PC-9 (cell line): ENCODE data around the gene ITGB5. TPM values are rescaled to one million over a fixed set of nuclear protein-coding genes. Genes with fewer than 3 reads are reported as not detected.

Source experiments
- BruUV-seq: library from RNA; stranded (reverse); fragments of 400-500 nt; replicated peaks from 2 replicates; lab custom pipeline; 2021; lab: Mats Ljungman, UMichigan
- CTCF ChIA-PET: fragments of 300-600 bp; sonication (Branson Sonifier 250); formaldehyde crosslinking; loops from one replicate; lab custom pipeline; 2022; ENCODE audit warnings: antibody characterized with exemption; lab: Charles Lee
- POLR2A ChIA-PET: fragments of 300-600 bp; sonication (Branson Sonifier 250); formaldehyde crosslinking; loops from one replicate; lab custom pipeline; 2022; ENCODE audit warnings: antibody characterized with exemption; ENCODE audit not compliant: unreplicated experiment; lab: Charles Lee
- DNase-seq, 2 experiments: peaks; one replicate each; pipeline versions ENCODE4 v3.0.0 to v3.0.0-alpha.2; 2015 to 2022; ENCODE audit warnings: mixed read lengths in 1 of 2
- H2AFZ ChIP-seq: fragments of 200-600 bp; sonication (generic); 2 replicates; pipeline ENCODE4 v1.8.1; 2017; ENCODE audit warnings: antibody characterized with exemption
- H3F3A ChIP-seq: fragments of 200-600 bp; sonication (generic); 2 replicates; pipeline ENCODE4 v1.8.1; 2017; ENCODE audit warnings: antibody characterized with exemption, mild to moderate bottlenecking, low read depth; ENCODE audit not compliant: insufficient read depth
- H3K27ac ChIP-seq: fragments of 200-600 bp; sonication (generic); 2 replicates; pipeline ENCODE4 v1.6.1; 2016; ENCODE audit warnings: mixed run types
- H3K27me3 ChIP-seq: fragments of 200-600 bp; sonication (generic); 2 replicates; pipeline ENCODE4 v1.6.1; 2016; ENCODE audit warnings: low read depth, mixed run types; ENCODE audit not compliant: insufficient read depth
- H3K36me3 ChIP-seq: fragments of 200-600 bp; sonication (generic); 2 replicates; pipeline ENCODE4 v1.6.1; 2016; ENCODE audit warnings: low read depth, mixed run types
- H3K4me1 ChIP-seq: fragments of 200-600 bp; sonication (generic); replicated peaks from 2 replicates; pipeline ENCODE4 v1.6.1; 2016; ENCODE audit warnings: mixed run types; ENCODE audit not compliant: insufficient read depth
- H3K4me2 ChIP-seq: fragments of 200-600 bp; sonication (generic); 2 replicates; pipeline ENCODE4 v1.6.1; 2017; ENCODE audit warnings: mixed run types
- H3K4me3 ChIP-seq: fragments of 200-600 bp; sonication (generic); 2 replicates; pipeline ENCODE4 v1.6.1; 2016; ENCODE audit warnings: mixed run types
- H3K79me2 ChIP-seq: fragments of 200-600 bp; sonication (generic); 2 replicates; pipeline ENCODE4 v1.6.1; 2017; ENCODE audit warnings: low read depth, mixed run types
- H3K9me2 ChIP-seq: fragments of 200-600 bp; sonication (generic); 2 replicates; pipeline ENCODE4 v1.8.1; 2017; ENCODE audit warnings: mild to moderate bottlenecking; ENCODE audit not compliant: insufficient read depth
- H3K9me3 ChIP-seq: fragments of 200-600 bp; sonication (generic); 2 replicates; pipeline ENCODE4 v1.8.1; 2016; ENCODE audit warnings: low read depth; ENCODE audit not compliant: insufficient read depth
- H4K20me1 ChIP-seq: fragments of 200-600 bp; sonication (generic); 2 replicates; pipeline ENCODE4 v1.8.1; 2017; ENCODE audit not compliant: insufficient read depth
- CTCF ChIP-seq: fragments of 200-600 bp; sonication (generic); conservative IDR thresholded peaks from 2 replicates; pipeline ENCODE4 v1.6.1; 2017; ENCODE audit warnings: mixed run types, antibody characterized with exemption, mild to moderate bottlenecking, moderate library complexity
- EZH2 ChIP-seq: fragments of 200-600 bp; sonication (generic); IDR thresholded peaks from 2 replicates; pipeline ENCODE4 v1.8.0; 2017; ENCODE audit warnings: antibody characterized with exemption, low read depth
- intact Hi-C: fragments of 100-400 bp; cut with micrococcal nuclease; formaldehyde crosslinking; loops from one replicate; pipeline ENCODE4 v1.10.0; 2022; ENCODE audit not compliant: unreplicated experiment
- total RNA-seq: library from RNA; stranded (reverse); gene quantifications from 2 replicates; pipeline ENCODE4 v1.2.3, GENCODE V29; 2021

The ITGB5 gene
- total RNA-seq, 1 experiment from 2014 or later, result 226 TPM

- no peak for DNase-seq
- Histone ChIP-seq H3K4me3 (no peak overlapping the region), H3K27me3 (no peaks in the 10 kb centered on the region), H3K4me1 (peaks cover 45% of the 10 kb centered on the region), H3K4me2 (no peak overlapping the region), H3K36me3 (peaks cover 22% of the 10 kb centered on the region), H3K9me3 (0 out of 2 replicates have a peak, but pooled peaks cover 3% of the 10 kb centered on the region), H3F3A (peaks cover 34% of the 10 kb centered on the region), H3K9me2 (no peaks in the 10 kb centered on the region), H4K20me1 (no peaks in the 10 kb centered on the region), H2AFZ (no peak overlapping the region), H3K79me2 (peaks cover 8% of the 10 kb centered on the region; the same call in 1 of the 2 replicates), H3K27ac (0 out of 2 replicates have a peak overlapping the region, but pooled peaks have one; percentile 96)
- intact Hi-C loops, result no loop called here
- ChIA-PET CTCF (no interaction called here), POLR2A (no interaction called here)
- TF ChIP-seq CTCF, result no peak
- no peak for TF ChIP-seq EZH2
- no TSS peak for BruUV-seq
Observed at GRCh38 chr3:124817079-124817478, 70.1 kb downstream of the ITGB5 start.

GRCh38 chr3:124816206-124816605 lies 71.0 kb downstream of the ITGB5 start:
- POLR2A ChIA-PET, result no interaction called here
- peak in 1 of 2 experiments; percentile 62 for DNase-seq
- TF ChIP-seq CTCF (no peak), EZH2 (no peak)
- peaks cover 18% of the 10 kb centered on the region for H3K36me3 ChIP-seq
- no TSS peak for BruUV-seq
- H3K4me2 ChIP-seq, result peak overlapping the region; percentile 55
- H3K27ac ChIP-seq, result peak overlapping the region; percentile 96
- H3K4me3 ChIP-seq, result no peak overlapping the region
- no peaks in the 10 kb centered on the region for H4K20me1 ChIP-seq
- H3K27me3 ChIP-seq, result no peaks in the 10 kb centered on the region
- peaks cover 14% of the 10 kb centered on the region; the same call in 1 of the 2 replicates for H3K79me2 ChIP-seq
- CTCF ChIA-PET, result interaction anchor here (0.5 kb wide), 1 partner anchor 61 kb away, joined by 6 read pairs; no protein-coding TSS in a partner anchor
- 0 out of 2 replicates have a peak, but pooled peaks cover 3% of the 10 kb centered on the region for H3K9me3 ChIP-seq
- H2AFZ ChIP-seq, result no peak overlapping the region
- H3F3A ChIP-seq, result peaks cover 35% of the 10 kb centered on the region
- H3K9me2 ChIP-seq, result no peaks in the 10 kb centered on the region
- intact Hi-C loops, result no loop called here
- peaks cover 52% of the 10 kb centered on the region for H3K4me1 ChIP-seq

GRCh38 chr3:124815781-124816180 lies 71.4 kb downstream of the ITGB5 start:
- peak overlapping the region; percentile 55; the same call in 1 of the 2 replicates for H3K4me2 ChIP-seq
- CTCF ChIA-PET, result no interaction called here
- intact Hi-C loops, result no loop called here

More at GRCh38 chr3:124815781-124816180, 71.4 kb downstream of the ITGB5 start:
- no peaks in the 10 kb centered on the region for H3K9me2 ChIP-seq
- no TSS peak for BruUV-seq
- H3K27me3 ChIP-seq, result no peaks in the 10 kb centered on the region
- peaks cover 14% of the 10 kb centered on the region; the same call in 1 of the 2 replicates for H3K79me2 ChIP-seq
- DNase-seq, result no peak
- H3K36me3 ChIP-seq, result peaks cover 22% of the 10 kb centered on the region
- no peak overlapping the region for H2AFZ ChIP-seq
- H3K27ac ChIP-seq, result peak overlapping the region; percentile 96
- no peak overlapping the region for H3K4me3 ChIP-seq
- H3K4me1 ChIP-seq, result peaks cover 52% of the 10 kb centered on the region
- H3K9me3 ChIP-seq, result 0 out of 2 replicates have a peak, but pooled peaks cover 3% of the 10 kb centered on the region
- H3F3A ChIP-seq, result peaks cover 35% of the 10 kb centered on the region
- TF ChIP-seq CTCF, result no peak
- TF ChIP-seq EZH2, result no peak
- no peaks in the 10 kb centered on the region for H4K20me1 ChIP-seq
- POLR2A ChIA-PET, result no interaction called here
